Kidney (tissue), 14 donors: ENCODE data around the gene JPH4. TPM values are rescaled to one million over a fixed set of nuclear protein-coding genes. Genes with fewer than 3 reads are reported as not detected.

Experiments used
- DNase-seq, 5 donors: peaks; one replicate each; pipeline ENCODE4 v3.0.0-alpha.2; 2013 to 2020
- FAIRE-seq: peaks from 2 replicates; lab custom pipeline; 2012; peaks lifted over from hg19 to GRCh38; lab: Jason Lieb, UNC
- H3K27ac ChIP-seq, 2 donors: one replicate each; pipeline ENCODE4 v1.7.0; 2013; ENCODE audit warnings: low read depth in 2 of 2, low read length in 2 of 2, inconsistent platforms in 1 of 2
- H3K27me3 ChIP-seq: one replicate; pipeline ENCODE4 v1.7.1; 2013; ENCODE audit warnings: low read length, inconsistent platforms; ENCODE audit not compliant: control insufficient read depth, insufficient read depth
- H3K36me3 ChIP-seq, 3 donors: one replicate each; pipeline versions ENCODE4 v1.7.0 to v1.7.1; 2013; ENCODE audit warnings: low read length in 3 of 3, control low read depth in 1 of 3, inconsistent platforms in 1 of 3; ENCODE audit not compliant: insufficient read depth in 3 of 3, control insufficient read depth in 2 of 3
- H3K4me1 ChIP-seq, 3 donors: one replicate each; pipeline versions ENCODE4 v1.7.0 to v1.7.1; 2013; ENCODE audit warnings: low read length in 3 of 3, inconsistent platforms in 1 of 3, low read depth in 1 of 3; ENCODE audit not compliant: control insufficient read depth in 2 of 3, insufficient read depth in 2 of 3
- H3K4me3 ChIP-seq, 3 donors: one replicate each; pipeline versions ENCODE4 v1.7.0 to v1.8.1; 2013; ENCODE audit warnings: low read length in 3 of 3, control low read depth in 1 of 3, inconsistent platforms in 1 of 3
- H3K9ac ChIP-seq, 3 donors: one replicate each; pipeline versions ENCODE4 v1.7.0 to v1.7.1; 2013; ENCODE audit warnings: low read length in 3 of 3, control low read depth in 1 of 3, inconsistent platforms in 1 of 3
- H3K9me3 ChIP-seq, 3 donors: one replicate each; pipeline versions ENCODE4 v1.7.0 to v1.7.1; 2013; ENCODE audit warnings: low read length in 3 of 3, control low read depth in 1 of 3, inconsistent platforms in 1 of 3; ENCODE audit not compliant: control insufficient read depth in 2 of 3, insufficient read depth in 1 of 3
- intact Hi-C: fragments of 100-400 bp; cut with DNase I; formaldehyde crosslinking; loops from one replicate; pipeline ENCODE4 v1.11.1; 2022
- polyA plus RNA-seq: library from polyadenylated mRNA; stranded (reverse); fragments of 350-450 nt; fragmentation: Illumina TruSeq; extraction: RNeasy Lipid Tissue Mini Kit (QIAGEN cat#74804); gene quantifications from one replicate; pipeline ENCODE4 v1.2.3, GENCODE V29; 2014; ENCODE audit warnings: low read depth, low replicate concordance; ENCODE audit not compliant: insufficient read depth
- total RNA-seq: library from RNA; stranded (reverse); fragmentation: NEBNext Ultra II Directional; extraction: Animal tissue kit (Norgen Biotek cat#: 25700); gene quantifications from one replicate; pipeline ENCODE4 v1.2.1, GENCODE V29; 2021
- TF ChIP-seq, protein P1 (sequence below): IDR thresholded peaks from 3 replicates; pipeline ENCODE4 v1.5.1; 2012; ENCODE audit warnings: mild to moderate bottlenecking, moderate library complexity, borderline replicate concordance; ENCODE audit not compliant: insufficient read depth; ENCODE audit errors: extremely low read depth
- donor health status: control.
- donor health status: control.
- donor health status: control.
- donor health status: control.
- donor health status: control.
- donor health status: DM: yes; HTN: yes; CAD: no.
- donor health status: Normal renal cell carcinoma (clear cell type).

The JPH4 gene
- total and polyA plus RNA-seq, 2 donors from 2014 or later, result 3.6 to 7.0 TPM

DNA sequence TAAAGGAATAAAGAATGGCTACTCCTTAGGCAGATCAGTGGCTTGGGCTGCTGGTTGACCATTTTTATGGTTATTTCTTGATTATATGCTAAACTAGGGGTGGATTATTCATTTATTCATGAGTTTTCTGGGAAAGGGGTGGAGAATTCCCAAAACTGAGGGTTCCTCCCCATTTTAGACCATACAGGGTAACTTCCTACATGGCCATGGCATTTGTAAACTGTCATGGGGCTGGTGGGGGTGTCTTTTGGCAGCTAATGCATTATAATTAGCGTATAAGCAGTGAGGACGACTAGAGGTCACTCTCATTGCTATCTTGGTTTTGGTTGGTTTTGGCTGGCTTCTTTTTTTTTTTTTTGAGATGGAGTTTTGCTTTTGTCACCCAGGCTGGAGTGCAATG, 25.6 kb upstream of the JPH4 start:
- FAIRE-seq, result no peak
- Histone ChIP-seq H3K36me3 (no peaks in the 10 kb centered on the region), H3K4me3 (no peak overlapping the region), H3K9me3 (no peaks in the 10 kb centered on the region), H3K27ac (no peak overlapping the region), H3K4me1 (no peaks in the 10 kb centered on the region), H3K27me3 (no peaks in the 10 kb centered on the region), H3K9ac (no peak overlapping the region)
- intact Hi-C loops, result no loop called here
- no peak for DNase-seq
- TF ChIP-seq, protein P1, sequence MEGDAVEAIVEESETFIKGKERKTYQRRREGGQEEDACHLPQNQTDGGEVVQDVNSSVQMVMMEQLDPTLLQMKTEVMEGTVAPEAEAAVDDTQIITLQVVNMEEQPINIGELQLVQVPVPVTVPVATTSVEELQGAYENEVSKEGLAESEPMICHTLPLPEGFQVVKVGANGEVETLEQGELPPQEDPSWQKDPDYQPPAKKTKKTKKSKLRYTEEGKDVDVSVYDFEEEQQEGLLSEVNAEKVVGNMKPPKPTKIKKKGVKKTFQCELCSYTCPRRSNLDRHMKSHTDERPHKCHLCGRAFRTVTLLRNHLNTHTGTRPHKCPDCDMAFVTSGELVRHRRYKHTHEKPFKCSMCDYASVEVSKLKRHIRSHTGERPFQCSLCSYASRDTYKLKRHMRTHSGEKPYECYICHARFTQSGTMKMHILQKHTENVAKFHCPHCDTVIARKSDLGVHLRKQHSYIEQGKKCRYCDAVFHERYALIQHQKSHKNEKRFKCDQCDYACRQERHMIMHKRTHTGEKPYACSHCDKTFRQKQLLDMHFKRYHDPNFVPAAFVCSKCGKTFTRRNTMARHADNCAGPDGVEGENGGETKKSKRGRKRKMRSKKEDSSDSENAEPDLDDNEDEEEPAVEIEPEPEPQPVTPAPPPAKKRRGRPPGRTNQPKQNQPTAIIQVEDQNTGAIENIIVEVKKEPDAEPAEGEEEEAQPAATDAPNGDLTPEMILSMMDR, result no peak

DNA sequence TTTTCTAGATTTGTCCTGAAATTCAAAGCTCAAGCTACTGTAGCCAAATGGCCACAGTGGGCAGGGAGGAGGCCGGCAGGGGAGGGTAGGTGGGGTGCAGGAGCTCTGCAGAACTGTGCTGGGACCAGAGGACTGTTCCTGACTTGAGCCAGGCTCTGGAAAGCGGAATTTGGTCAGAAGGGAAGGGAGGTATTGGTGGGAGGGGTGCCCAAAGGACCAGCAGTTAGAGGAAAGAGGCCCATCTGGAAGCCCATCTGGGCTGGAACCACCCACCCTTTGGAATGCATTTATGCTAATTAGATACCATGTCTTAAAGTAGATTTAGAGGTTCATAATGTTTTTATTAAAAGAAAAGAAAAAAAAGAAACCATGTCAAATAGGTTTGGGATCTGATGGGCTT, 24.5 kb upstream of the JPH4 start:
- TF ChIP-seq, protein P1, result no peak
- Histone ChIP-seq H3K4me1 (no peaks in the 10 kb centered on the region), H3K27ac (no peak overlapping the region)

DNA sequence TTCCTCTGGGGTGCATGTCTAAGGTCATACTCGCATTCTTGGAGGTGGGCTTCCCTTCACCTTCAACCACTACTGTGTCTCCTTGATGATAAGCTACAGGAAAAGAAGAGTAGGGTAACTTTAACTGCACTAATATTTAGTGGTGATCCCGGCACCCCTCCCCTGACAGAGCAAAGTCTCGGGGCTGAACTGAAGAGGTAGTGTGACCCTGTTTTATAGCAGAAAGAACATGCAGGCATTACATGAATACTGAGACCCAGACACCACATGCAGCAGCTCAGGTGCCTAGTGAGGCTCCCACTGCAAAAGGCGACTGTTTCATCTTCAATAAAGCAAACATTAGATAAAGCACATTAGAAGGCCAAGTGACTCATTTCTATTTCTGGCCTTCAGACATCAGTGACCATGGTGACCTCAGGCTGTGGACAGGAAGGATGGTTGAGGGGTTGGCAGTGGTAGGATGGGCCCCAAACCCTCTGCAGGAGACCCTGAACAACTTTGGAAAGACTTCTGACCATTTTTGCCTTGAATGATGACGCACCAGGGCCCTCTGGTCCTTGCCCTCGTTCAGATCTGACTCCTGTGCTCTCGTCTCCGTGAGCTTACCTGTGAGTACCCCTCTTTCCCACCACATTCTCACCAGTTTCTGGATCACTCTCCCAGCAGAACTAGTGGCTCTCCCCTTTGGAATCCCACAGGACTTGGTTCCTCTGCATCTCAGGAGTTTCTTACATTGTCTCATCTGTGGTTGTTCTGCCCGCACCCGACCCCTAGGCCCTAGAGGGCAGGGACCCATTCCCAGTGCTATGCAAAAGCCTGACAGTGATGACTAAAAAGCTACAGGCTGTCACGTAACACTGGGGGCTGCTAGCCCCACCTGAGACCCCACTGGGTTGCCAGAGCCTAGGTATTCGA, 23.8 kb upstream of the JPH4 start:
- intact Hi-C loops, result no loop called here
- TF ChIP-seq, protein P1, result no peak
- H3K27ac ChIP-seq, result no peak overlapping the region
- DNase-seq, result no peak
- H3K9me3 ChIP-seq, result no peaks in the 10 kb centered on the region
- no peak overlapping the region for H3K9ac ChIP-seq
- no peak for FAIRE-seq
- H3K4me3 ChIP-seq, result no peak overlapping the region
- H3K27me3 ChIP-seq, result no peaks in the 10 kb centered on the region
- H3K4me1 ChIP-seq, result no peaks in the 10 kb centered on the region
- H3K36me3 ChIP-seq, result no peaks in the 10 kb centered on the region

More for the DNA sequence above, 24.5 kb upstream of the JPH4 start:
- no peak overlapping the region for H3K4me3 ChIP-seq
- intact Hi-C loops, result no loop called here
- FAIRE-seq, result no peak
- no peaks in the 10 kb centered on the region for H3K27me3 ChIP-seq
- no peak overlapping the region for H3K9ac ChIP-seq
- no peaks in the 10 kb centered on the region for H3K36me3 ChIP-seq
- no peak for DNase-seq
- H3K9me3 ChIP-seq, result no peaks in the 10 kb centered on the region
